Stimulated activated CD4-positive, alpha-beta T cell treated with anti-CD3 and anti-CD28 coated beads, Interleukin-1b, Interleukin-23, amount 100 ng/mL, for 1 hour (primary cell): ENCODE measurements around the gene FSCN2.
A peak's percentile ranks its signal among the peaks of the same experiment; 100 is the strongest.

ENCODE experiments used
- DNase-seq, 2 donors: peaks; one replicate each; pipeline ENCODE4 v3.0.0-alpha.2; 2020; ENCODE audit warnings: low read depth in 2 of 2

FSCN2 gene

DNA sequence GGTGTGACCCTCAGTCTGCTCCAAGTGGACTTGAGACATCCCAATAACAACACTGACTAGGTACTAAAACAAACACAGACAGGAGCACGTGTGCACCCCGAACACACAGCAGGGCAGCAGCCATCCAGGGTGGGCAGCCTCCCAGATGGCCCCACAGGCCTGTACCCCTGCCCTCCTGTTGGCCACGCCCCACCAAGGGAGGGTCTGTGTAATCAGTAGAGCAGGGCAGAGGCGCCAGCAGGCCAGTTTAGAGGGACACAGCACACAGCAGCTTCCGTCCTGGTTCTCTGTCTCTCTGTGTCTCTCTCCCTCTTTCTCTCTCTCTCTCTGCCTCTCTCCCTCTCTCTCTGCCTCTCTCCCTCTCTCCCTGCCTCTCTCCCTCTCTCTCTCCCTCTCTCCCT lies 37.0 kb upstream of the FSCN2 start:
- no peak for DNase-seq

DNA sequence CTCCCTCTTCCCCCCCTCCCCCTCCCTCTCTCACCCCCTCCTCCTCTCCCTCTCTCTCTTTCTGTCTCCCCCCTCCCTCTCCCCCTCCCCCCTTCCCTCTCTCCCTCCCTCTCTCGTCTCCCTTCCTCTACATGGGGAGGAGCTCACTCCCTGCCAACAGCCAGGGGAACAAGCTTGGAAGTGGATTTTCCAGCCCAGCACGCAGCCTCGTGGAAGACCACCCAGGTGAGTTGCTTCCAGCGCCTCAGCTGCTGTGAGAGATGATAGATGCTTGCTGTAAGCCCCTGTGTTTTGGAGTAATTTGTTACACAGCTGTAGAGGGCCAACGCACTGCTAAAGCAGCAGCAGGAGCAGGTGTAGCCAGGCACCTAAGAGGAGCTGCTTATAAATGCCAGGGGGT lies 36.4 kb upstream of the FSCN2 start:
- no peak for DNase-seq

DNA sequence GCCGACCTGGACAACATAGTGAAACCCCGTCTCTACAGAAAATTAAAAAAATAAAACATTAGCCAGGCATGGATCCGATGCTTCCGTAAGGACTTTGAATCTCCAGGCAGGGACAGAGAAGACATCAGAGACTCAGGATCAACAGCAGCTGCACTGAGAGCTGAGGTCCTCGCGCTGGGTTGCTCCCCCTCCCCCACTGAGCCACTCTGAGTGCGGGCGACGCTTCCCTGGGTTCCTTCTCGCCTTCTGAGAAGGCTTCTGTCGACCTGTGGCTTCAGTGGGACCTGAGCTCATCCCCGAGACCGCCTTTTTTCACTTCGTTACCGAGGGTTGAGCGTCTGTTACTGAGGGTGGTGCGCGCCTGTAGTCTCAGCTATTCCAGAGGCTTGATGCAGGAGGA lies 36.0 kb upstream of the FSCN2 start:
- no peak for DNase-seq

DNA sequence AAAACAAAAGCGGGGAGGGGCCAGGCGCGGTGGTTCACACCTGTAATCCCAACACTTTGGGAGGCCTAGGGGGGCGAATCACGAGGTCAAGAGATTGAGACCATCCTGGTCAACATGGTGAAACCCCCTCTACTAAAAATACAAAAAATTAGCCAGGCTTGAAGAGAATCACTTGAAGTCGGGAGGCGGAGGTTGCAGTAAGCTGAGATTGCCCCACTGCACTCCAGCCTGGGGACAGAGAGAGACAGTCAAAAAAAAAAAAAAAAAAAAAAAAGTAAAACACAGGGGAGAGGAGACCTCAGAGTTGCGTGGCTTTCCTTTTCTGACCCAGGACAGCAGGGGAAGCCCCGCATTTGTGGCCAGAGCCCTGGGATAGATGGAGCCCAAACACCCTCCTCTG lies 35.5 kb upstream of the FSCN2 start:
- DNase-seq = no peak

DNA sequence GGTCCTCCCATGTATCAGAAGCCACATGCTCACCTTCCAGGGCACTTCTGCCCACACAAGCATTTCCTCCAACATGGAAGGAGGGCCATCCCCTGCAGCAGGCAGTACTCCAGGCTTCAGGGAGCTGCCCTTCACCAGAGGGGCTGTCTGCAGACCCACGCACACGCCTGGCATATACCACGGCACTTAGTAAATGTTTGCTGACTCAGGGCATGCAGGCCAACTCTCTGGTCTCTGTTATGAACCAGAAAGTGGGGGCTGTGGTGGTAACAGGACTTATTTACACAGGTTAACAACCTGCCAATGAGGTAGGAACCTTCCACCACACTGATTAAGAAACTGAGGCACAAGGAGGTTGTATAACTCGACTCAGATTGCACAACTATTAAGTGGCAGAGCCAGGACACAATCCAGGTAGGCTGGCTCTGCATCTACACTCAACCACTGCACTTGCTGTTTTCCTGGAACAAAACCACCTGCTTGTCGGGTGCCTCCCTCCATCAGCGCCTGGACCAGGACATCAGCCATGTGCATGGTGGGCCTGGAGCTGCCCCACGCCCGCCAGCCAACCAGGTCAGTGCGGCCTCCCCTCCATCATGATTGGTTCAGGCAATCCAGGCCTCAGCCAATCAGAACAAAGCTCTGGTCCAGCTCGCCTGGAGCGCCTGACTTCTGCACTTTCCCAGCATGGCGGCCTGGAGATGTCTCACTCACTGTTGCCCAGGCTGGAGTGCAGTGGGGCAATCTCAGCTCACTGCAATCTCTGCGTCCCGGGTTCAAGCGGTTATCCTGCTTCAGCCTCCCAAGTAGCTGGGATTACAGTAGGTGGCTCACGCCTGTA lies 34.8 kb upstream of the FSCN2 start:
- DNase-seq = no peak

DNA sequence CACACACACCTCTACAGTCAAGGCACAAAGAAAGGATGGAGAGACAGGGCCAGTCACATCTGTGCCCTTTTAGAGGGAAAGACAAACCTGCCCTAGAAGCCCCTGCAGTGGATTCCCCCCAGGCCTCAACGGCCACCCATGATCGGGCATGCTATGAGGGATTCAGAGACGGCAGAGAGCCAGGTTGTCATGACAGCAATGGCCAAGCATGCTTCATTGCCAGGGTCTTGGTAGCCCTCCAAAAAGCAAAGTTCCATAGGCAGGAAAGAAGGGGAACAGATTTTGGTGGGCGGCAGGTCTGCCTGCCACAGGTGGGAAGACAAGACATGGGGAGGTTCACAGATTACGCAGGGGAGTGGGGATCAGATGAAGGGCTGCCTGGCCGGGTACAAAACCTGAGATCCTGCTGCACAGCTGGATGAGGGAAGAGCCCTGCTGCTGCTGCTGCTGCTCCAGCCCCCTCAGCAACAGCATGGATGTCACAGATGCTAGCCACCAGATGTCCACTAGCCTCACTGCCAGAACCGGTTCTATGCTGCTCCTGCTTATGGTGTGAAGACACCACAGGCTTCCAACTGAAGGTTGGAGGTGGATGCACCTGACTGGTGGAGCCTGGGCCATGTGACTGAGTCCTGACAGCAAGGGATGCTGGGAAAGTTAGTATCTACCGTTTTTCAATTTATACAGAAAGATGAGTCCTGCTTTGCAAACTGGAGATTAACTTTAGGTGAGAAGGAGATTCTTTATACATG lies 33.4 kb upstream of the FSCN2 start:
- DNase-seq = no peak

DNA sequence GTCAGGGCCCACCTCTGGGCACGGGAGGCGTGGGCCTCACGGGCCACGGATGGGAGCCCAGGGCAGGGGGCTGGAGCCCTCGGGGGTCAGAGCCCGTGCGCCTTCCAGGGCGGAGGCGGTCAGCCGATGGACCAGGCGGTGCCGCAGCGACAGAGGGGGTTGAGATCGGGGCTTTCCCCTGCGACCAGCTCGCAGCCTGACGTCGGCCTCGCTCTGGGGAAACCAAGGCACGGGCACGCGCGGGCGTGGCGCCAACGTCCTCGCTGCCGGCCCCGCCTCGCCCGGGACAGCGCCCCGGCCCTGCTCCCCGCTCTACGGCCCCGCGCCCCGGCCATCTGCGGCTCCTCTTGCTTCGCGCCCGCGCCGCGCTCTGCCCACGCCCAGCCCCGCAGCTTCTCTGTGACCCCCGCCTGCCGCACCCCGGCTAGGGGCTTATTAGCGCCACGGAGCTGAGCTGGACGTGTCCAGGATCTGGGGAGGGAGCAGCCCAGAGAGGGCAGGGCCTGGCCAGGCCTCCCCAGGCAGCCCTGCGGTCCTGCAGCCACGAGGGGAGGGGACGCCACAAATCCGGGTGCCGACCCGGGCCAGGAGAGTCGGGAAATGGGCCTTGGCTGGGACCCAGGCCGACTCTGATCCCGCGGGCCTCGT lies 29.1 kb upstream of the FSCN2 start:
- no peak for DNase-seq

DNA sequence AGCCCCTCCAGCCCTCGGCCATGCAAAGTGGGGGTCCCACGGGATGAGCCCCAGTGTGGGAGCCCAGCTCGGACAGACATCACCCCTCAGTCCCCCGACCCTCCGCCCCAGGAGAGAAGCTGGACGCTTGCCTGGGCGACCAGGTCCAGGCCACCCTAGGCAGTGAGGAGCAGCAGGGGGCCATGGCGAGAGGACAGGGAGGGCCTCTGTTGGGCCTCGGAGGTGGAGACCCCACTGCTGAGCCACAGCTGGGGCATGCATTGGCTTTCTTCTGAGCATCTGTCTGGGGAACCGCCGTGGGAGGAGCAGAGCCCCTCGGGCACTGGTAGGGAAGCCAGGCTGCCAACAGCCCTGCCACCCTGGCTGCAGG lies 28.6 kb upstream of the FSCN2 start:
- no peak for DNase-seq

DNA sequence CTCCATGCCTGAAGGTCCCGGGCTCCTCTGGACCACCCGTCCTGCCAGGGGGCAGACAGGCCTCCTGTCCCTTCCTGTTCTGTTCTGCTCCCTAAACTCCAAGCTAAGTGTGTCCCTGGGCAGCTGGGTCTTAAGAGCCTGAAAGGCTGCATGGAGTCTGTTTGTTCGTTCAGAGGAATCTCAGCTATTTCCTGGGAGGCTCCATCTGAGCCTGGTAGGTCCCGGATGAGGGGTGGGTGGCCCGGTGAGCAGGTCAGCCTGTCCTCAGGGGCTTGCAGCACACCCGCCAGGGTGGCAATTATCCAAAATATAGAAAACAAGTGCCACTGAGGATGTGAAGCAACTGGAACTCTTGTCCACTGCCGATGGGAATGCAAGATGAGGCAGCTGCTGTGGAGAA lies 28.1 kb upstream of the FSCN2 start:
- no peak for DNase-seq

DNA sequence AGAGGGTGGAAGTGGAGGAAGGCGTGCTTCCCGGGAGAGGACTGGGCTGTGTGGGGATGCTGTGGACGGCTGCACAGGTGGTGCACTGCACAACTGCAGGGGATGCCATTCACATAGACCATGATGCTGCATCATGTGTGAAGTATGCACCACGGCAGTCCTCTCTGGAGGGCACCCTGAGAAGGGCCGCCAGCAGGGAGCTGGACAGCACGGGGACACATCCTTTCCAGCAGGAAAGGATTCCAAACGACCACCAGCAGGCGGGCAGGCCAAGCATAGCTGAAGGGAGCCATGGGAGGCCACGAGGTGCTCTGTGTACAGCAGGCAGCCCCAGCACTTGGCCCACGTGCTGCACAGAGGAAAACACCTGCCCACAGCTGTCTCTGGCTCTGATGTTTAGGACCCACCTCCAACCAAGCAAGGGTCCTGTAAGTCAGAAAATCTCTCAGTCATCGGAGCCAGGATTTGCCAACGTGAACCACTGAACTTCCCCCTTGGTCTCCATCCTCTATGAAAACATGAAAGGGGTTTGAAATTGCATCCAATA lies 25.6 kb upstream of the FSCN2 start:
- no peak for DNase-seq

DNA sequence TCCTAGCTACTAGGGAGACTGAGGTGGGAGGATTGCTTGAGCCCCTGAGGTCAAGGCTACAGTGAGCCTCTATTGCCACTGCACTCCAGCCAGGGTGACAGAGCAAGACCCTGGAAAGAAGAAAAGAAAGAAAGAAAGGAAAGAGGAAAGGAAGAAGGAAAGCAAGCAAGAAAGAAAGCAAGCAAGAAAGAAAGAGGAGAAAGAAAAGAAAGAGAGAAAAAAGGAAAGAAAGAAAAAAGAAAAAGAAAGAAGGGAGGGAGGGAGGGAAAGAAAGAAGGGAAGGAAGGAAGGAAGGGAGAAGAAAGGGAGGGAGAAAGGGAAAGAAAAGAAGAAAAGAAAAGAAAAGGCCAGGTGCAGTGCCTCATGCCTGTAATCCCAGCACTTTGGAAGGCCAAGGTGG lies 24.6 kb upstream of the FSCN2 start:
- DNase-seq = no peak

DNA sequence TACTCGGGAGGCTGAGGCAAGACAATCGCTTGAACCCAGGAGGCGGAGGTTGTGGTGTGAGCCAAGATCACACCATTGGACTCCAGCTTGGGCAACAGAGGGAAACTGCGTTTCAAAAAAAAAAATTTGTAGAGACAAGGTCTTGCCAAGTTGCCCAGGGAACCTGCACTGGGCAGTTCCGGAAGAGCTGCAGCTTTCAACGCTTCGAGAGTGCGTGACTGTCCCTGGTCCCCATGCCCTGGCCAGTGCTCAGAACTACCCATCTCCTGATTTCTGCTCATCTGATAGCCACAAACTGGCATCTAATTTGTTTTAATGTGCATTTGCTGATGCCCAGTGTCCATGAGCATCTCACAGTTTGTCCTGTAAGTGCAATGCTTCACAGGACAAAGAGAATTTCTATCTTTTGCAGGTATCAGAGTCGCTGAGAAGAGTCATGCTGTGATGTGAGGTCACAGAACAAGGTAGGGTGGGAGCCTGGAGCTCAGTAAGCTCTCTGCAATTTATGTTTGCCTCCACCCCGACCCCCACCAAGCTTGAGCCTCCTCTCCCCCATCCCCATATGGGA lies 19.5 kb upstream of the FSCN2 start:
- no peak for DNase-seq

DNA sequence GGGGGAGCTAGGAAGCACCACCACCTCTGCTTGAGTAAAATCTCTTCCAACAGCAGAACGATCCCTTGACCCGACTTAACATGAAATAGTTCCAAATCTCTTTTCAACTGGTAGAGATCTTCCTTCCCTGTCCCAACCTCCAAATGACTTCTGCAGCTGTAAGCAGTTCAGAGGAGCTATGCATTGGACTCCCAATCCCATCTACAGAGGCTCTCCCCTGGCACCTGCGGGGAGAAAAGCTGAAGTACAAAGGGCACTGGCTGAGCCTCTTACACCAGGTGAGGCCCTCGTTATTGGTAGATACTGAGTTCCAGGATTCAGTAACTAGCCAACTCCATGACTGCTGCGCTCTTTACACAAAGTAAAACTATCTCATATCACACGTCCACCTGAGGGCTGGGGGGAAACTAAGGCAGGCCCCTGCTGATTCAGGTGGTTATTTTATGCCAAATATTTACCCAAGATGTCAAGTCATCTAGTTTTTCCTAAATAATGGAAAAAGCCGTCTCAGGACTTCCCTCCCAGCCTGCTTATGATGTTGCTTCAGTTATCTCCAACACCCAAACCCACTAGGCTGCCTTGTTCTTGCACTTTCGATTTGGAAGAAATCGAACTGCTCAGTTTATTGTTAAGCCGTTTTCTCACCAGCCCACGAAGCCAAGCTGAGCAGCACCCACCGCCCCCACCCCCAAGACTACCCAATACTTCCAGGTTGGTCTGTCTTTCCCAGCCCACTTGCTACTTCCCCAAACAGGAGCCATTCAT lies 18.8 kb upstream of the FSCN2 start:
- DNase-seq = no peak

DNA sequence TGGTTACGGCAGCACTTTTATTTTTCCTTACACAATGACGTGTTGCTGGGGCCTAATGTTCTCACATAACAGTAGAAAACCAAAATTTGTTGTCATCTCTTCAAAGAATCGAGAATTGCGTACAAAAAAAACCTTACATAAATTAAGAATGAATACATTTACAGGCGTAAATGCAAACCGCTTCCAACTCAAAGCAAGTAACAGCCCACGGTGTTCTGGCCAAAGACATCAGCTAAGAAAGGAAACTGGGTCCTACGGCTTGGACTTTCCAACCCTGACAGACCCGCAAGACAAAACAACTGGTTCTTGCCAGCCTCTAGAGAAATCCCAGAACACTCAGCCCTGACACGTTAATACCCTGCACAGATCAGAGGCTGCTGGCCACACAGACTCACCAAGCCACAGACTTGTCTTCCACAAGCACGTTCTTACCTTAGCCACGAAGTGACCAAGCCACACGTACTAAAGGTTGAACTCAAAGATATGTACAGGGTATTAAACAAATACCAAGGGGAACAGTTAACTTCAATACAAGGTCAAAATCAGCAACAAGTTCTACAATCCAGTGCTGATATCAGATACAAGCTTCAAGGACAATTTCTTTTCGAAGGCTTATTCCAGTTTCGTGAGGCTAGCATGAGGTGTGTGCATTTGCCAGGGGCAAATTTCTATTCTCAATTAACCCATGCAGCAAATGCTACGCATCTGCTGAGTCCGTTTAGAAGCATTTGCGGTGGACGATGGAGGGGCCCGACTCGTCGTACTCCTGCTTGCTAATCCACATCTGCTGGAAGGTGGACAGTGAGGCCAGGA lies 18.0 kb upstream of the FSCN2 start:
- no peak for DNase-seq

DNA sequence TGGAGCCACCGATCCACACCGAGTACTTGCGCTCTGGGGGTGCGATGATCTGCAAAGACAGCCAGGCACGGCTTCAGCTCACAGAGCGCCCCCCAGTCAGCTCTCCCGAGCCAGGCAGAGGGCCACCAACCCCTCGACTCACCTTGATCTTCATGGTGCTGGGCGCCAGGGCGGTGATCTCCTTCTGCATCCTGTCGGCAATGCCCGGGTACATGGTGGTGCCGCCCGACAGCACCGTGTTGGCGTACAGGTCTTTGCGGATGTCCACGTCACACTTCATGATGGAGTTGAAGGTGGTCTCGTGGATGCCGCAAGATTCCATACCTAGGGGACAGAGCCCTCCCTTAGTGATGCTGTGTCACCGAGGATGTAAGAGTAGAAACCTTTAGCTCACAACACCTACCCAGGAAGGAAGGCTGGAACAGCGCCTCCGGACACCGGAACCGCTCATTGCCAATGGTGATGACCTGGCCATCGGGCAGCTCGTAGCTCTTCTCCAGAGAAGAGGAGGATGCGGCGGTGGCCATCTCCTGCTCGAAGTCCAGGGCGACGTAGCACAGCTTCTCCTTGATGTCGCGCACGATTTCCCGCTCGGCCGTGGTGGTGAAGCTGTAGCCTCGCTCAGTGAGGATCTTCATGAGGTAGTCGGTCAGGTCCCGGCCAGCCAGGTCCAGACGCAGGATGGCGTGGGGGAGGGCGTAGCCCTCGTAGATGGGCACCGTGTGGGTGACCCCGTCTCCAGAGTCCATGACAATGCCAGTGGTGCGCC lies 17.2 kb upstream of the FSCN2 start:
- DNase-seq = no peak

DNA sequence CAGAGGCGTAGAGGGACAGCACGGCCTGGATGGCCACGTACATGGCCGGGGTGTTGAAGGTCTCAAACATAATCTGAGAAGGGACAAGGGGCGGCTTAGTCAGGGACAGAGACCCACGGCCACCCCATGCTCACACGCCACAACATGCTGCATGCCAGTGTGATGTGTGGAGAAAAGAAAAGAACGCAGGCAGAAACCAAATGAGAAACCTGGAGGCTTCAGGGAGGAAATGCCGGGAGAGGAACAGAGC lies 16.7 kb upstream of the FSCN2 start:
- DNase-seq = no peak

DNA sequence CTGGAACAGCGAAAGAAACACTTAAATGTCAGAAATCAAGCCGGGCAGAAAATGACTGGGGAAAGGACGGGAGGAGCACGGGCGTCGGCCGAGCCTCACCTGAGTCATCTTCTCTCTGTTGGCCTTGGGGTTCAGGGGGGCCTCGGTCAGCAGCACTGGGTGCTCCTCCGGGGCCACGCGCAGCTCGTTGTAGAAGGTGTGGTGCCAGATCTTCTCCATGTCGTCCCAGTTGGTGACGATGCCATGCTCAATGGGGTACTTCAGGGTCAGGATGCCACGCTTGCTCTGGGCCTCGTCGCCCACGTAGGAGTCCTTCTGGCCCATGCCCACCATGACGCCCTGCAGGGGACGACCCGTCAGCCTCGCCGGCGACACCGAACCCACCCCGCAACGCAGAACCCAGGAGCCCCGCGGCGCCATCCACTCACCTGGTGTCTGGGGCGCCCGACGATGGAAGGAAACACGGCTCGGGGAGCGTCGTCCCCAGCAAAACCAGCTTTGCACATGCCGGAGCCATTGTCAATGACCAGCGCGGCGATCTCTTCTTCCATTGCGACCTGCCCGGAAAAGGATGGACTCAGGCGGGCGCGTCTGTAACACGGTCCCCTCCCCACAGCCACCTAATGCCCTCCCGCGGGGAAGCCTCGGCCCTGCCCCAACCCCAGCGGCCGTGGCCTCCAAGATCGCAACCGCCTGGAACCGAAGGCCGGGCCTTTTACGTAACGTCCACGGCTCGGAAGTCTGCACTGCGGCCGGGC lies 16.2 kb upstream of the FSCN2 start:
- no peak for DNase-seq

DNA sequence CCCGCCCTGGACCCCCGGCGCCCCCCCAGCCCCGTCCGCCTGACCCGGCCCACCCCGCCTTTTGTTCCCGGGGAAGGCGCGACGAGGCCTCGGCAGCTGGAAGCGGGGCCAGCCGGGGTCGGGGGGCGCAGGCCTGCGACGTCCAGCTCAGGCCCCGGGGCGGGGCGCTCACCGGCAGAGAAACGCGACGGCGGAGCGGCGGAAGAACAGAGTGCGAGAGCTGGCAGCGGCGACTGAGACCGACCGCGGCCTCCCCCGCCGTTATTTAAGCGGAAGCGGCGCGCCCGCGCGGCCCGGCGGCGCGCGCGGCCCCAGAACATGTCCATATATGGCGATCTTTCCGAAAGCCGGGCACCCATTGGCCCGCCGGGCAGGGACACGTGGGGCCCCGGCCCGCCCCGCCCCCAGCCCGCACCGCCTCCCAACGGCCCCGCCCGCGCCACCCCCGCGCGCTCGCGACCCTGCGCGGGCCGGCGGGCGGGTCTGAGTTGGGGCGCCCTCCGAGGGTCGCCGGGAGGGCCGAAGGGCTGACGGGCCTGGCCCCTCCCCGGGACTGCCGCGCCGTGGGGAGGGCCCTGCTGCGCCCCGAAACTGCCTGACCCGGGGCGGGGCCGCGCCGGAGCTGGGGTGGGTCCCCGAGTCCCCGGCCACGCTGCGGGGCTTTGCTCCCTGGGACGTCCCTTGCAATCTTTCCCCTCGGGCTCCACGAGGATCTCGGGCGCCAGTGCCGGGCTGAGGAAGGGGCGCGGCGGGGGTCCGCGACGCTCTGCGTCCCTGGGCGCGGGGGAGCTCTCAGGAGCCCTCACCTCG lies 15.4 kb upstream of the FSCN2 start, which contains the start of gene ACTG1:
Gene ACTG1 (minus strand): TSS at position 238 of the 810 bp plus-strand sequence. CDS start 445 bp downstream, outside the sequence.
- DNase-seq = peak; percentile 80 to 87
